ENCODE data around the gene GRK7.

- no peak for TF ChIP-seq POLR2A (IDR thresholded peaks at IDR 0.05)
- TF ChIP-seq CTCF (IDR thresholded peaks at IDR 0.05): no peak
- peak; percentile 28 to 37 for TF ChIP-seq POLR2AphosphoS5 (IDR thresholded peaks at IDR 0.05; ENCODE audit: insufficient read depth in 1 of 2, low read depth in 1 of 2)
Measured at GRCh38 chr3:141796081-141796888, 33.1 kb downstream of the GRK7 start.

All from vagina (tissue), 2 donors.